ENCODE data around the gene GFRAL. TPM values are rescaled to one million over a fixed set of nuclear protein-coding genes. Genes with fewer than 3 reads are reported as not detected.

The GFRAL gene
- total RNA-seq, 1 experiment from 2014 or later: not detected

DNA sequence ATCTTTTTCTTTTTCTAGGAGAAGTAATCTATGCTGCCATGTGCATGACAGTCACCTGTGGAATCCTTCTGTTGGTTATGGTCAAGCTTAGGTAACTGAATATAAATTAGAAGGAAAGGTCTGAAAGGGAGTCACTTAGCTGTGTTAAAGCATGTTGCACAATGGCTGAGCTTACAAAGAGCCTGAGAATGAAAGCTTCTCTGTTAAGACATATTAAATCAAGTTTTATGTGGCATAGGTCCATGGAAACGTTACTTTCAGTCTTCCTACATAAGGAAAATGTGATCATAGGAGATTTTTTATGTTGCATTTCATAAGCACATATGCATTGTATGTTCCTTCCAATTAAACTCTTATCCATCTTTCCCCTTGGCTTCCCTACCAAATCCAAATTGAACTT, 72.1 kb downstream of the GFRAL start:
- no peaks in the 10 kb centered on the region for H3K4me1 ChIP-seq (ENCODE audit: insufficient read depth, low read length)
- H3K18ac ChIP-seq (ENCODE audit: insufficient read length, low read depth, low read length): no peak overlapping the region
- Mint-ChIP-seq H3K9me3 (no peaks in the 10 kb centered on the region), H3K36me3 (ENCODE audit: insufficient read depth in 1 of 3, low read depth in 3 of 3) (no peaks in the 10 kb centered on the region), H3K27ac (no peak overlapping the region), H3K27me3 (ENCODE audit: low read depth) (no peaks in the 10 kb centered on the region), H3K4me1 (no peaks in the 10 kb centered on the region), H3K4me3 (no peak overlapping the region)
- no CpG with 5 or more reads among the region's 1 CpG for WGBS (ENCODE audit: extremely low coverage, insufficient read length, low lambda C conversion rate)
- TF ChIP-seq CTCF (conservative IDR thresholded peaks at IDR 0.05): no peak
- H3K27ac ChIP-seq (ENCODE audit: insufficient read length, low read depth, low read length): no peak overlapping the region
- DNase-seq: no peak
- H3K9ac ChIP-seq (ENCODE audit: extremely low read depth, insufficient read length, low read length): no peak overlapping the region
- no peaks in the 10 kb centered on the region for H3K27me3 ChIP-seq (ENCODE audit: insufficient read depth, low read length)
- H4K8ac ChIP-seq (replicated peaks; ENCODE audit: insufficient read length, low read depth, low read length): no peak overlapping the region
- no peak overlapping the region for H3K14ac ChIP-seq (ENCODE audit: insufficient read depth, low read length)
- H3K56ac ChIP-seq (ENCODE audit: insufficient read length, low read depth, low read length): no peak overlapping the region
- no peaks in the 10 kb centered on the region for H3K9me3 ChIP-seq (ENCODE audit: control insufficient read depth, low read depth, low read length)
- H4K5ac ChIP-seq (ENCODE audit: insufficient read length, low read depth, low read length): no peak overlapping the region
- H2BK5ac ChIP-seq (ENCODE audit: insufficient read length, low read length): no peak overlapping the region
- H2BK12ac ChIP-seq (ENCODE audit: insufficient read length, low read depth, low read length): no peak overlapping the region
- H4K91ac ChIP-seq (ENCODE audit: insufficient read length, low read depth, low read length): no peak overlapping the region
- no peak overlapping the region for H2AFZ ChIP-seq (ENCODE audit: low read length)
- no peak overlapping the region for H2BK15ac ChIP-seq (ENCODE audit: low read depth, low read length)
- no peak overlapping the region for H3K4me2 ChIP-seq (ENCODE audit: insufficient read depth, insufficient read length, low read length)
- no peaks in the 10 kb centered on the region for H3K79me2 ChIP-seq (ENCODE audit: insufficient read depth, low read length)
- no peak overlapping the region for H3K4ac ChIP-seq (ENCODE audit: low read depth, low read length)
- no peaks in the 10 kb centered on the region for H3K79me1 ChIP-seq (ENCODE audit: insufficient read depth, low read depth, low read length, poor library complexity, severe bottlenecking)
- no peak overlapping the region for H2AK5ac ChIP-seq (ENCODE audit: insufficient read length, low read length)
- H4K20me1 ChIP-seq (ENCODE audit: control insufficient read depth, insufficient read depth, insufficient read length): no peaks in the 10 kb centered on the region
- H3K23ac ChIP-seq (ENCODE audit: insufficient read length, low read depth, low read length): no peak overlapping the region
- no peaks in the 10 kb centered on the region for H3K23me2 ChIP-seq (ENCODE audit: insufficient read length, low read depth, low read length, poor library complexity, severe bottlenecking)
- H2BK120ac ChIP-seq (ENCODE audit: low read depth, low read length, poor library complexity, severe bottlenecking): no peak overlapping the region
- no peak overlapping the region for H3T11ph ChIP-seq (ENCODE audit: low read length)
- H2BK20ac ChIP-seq (ENCODE audit: low read depth, low read length, poor library complexity, severe bottlenecking): no peak overlapping the region

All from H9 (cell line).